AG04450 (cell line): ENCODE measurements around the gene HACD2. TPM values are rescaled to one million over a fixed set of nuclear protein-coding genes. Genes with fewer than 3 reads are reported as not detected.

ENCODE experiments used
- CTCF ChIA-PET: fragments of 300-600, 350-600 bp; formaldehyde crosslinking; extraction: SDS; loops from one replicate; lab custom pipeline; 2022; ENCODE audit warnings: antibody characterized with exemption, inconsistent platforms; lab: Charles Lee
- POLR2A ChIA-PET: fragments of 350-600 bp; formaldehyde crosslinking; extraction: SDS; loops from one replicate; lab custom pipeline; 2021; ENCODE audit warnings: antibody characterized with exemption, inconsistent platforms; lab: Yijun Ruan, JAX
- DNase-seq: peaks from one replicate; pipeline ENCODE4 v3.0.0-alpha.2; 2011; ENCODE audit warnings: low read depth, low spot score
- H3K27ac ChIP-seq: one replicate; pipeline ENCODE4 v1.5.1; 2012; ENCODE audit warnings: low read depth, low read length, control low read depth
- H3K27me3 ChIP-seq: one replicate; pipeline ENCODE4 v1.6.0; 2012; ENCODE audit warnings: low read length; ENCODE audit not compliant: control insufficient read depth, insufficient read depth
- H3K4me3 ChIP-seq: 2 replicates; pipeline ENCODE4 v1.5.1; 2011; ENCODE audit warnings: mild to moderate bottlenecking, low read depth, low read length, control low read depth
- H3K9me3 ChIP-seq: 2 replicates; pipeline ENCODE4 v1.5.1; 2012; ENCODE audit warnings: low read length; ENCODE audit not compliant: control insufficient read depth, insufficient read depth
- CTCF ChIP-seq: IDR thresholded peaks from 2 replicates; pipeline ENCODE4 v1.5.1; 2011; ENCODE audit warnings: low read depth, low read length, control low read depth, inconsistent platforms
- polyA plus RNA-seq: library from polyadenylated mRNA; depleted of rRNA; stranded (reverse); fragments of >200 nt; gene quantifications from 2 replicates; pipeline ENCODE4 v1.2.3, GENCODE V29; 2011

The HACD2 gene
- polyA plus RNA-seq, 1 experiment: 43.5 TPM

GRCh38 chr3:123525433-123525832, 59.4 kb downstream of the HACD2 start:
- POLR2A ChIA-PET: no interaction called here

GRCh38 chr3:123524981-123525380, 59.9 kb downstream of the HACD2 start:
- POLR2A ChIA-PET: no interaction called here
- no peaks in the 10 kb centered on the region for H3K27me3 ChIP-seq
- CTCF ChIA-PET: no interaction called here
- no peak overlapping the region for H3K4me3 ChIP-seq
- no peak for TF ChIP-seq CTCF
- no peak overlapping the region for H3K27ac ChIP-seq
- DNase-seq: no peak
- no peaks in the 10 kb centered on the region for H3K9me3 ChIP-seq

More at GRCh38 chr3:123525433-123525832, 59.4 kb downstream of the HACD2 start:
- Histone ChIP-seq H3K4me3 (no peak overlapping the region), H3K9me3 (no peaks in the 10 kb centered on the region), H3K27me3 (no peaks in the 10 kb centered on the region), H3K27ac (no peak overlapping the region)
- no peak for DNase-seq
- CTCF ChIA-PET: no interaction called here
- TF ChIP-seq CTCF: no peak

GRCh38 chr3:123523023-123523412, 61.8 kb downstream of the HACD2 start:
- POLR2A ChIA-PET: no interaction called here
- Histone ChIP-seq H3K27ac (no peak overlapping the region), H3K4me3 (no peak overlapping the region), H3K9me3 (no peaks in the 10 kb centered on the region), H3K27me3 (no peaks in the 10 kb centered on the region)
- no peak for TF ChIP-seq CTCF
- CTCF ChIA-PET: interaction anchor here (2.0 kb wide), 1 partner anchor 36 kb away, joined by 6 read pairs; no protein-coding TSS in a partner anchor
- no peak for DNase-seq

DNA sequence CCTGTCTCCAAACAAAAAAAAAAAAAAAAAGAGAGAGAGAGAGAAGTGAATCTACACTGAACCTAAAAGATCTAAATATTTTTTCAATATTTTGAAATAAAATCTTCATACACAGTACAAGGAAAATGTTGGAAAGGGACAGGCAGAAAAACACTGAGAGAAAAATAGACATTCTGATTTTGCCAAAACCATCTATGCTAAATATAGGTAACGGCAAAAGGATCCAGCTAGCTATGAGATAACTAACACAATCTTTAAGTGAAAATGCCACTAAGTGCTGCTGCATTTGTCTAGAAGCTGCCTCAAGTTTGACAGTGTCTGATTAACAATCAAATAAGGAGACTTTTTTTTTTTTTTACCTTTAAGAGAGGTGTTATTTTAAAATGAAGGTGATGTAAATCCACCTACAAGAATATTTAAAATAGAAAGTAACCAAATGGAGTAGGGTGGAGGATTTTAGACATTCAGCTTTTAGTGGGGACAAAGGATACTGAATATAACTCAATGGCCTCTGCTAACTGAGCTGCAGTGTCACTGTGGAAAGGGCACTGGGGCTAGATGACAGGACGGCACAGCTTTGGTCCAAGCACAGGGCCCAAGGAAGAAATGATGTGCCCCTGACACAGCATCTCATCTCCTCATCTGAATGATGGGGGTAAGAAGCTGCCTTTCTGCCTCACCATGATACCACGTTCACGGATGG, 62.4 kb downstream of the HACD2 start:
- CTCF ChIA-PET: interaction anchor here (0.9 to 2.0 kb wide), 2 partner anchors 31 to 36 kb away, joined by 5 to 6 read pairs; no protein-coding TSS in a partner anchor
- Histone ChIP-seq H3K27ac (no peak overlapping the region), H3K4me3 (no peak overlapping the region), H3K27me3 (no peaks in the 10 kb centered on the region), H3K9me3 (no peaks in the 10 kb centered on the region)
- TF ChIP-seq CTCF: no peak
- DNase-seq: no peak
- POLR2A ChIA-PET: no interaction called here

GRCh38 chr3:123521179-123521969, 63.5 kb downstream of the HACD2 start:
- POLR2A ChIA-PET: no interaction called here
- TF ChIP-seq CTCF: no peak
- CTCF ChIA-PET: interaction anchor here (0.9 kb wide), 1 partner anchor 32 kb away, joined by 5 read pairs; no protein-coding TSS in a partner anchor
- no peaks in the 10 kb centered on the region for H3K9me3 ChIP-seq
- H3K4me3 ChIP-seq: no peak overlapping the region
- H3K27me3 ChIP-seq: no peaks in the 10 kb centered on the region
- H3K27ac ChIP-seq: no peak overlapping the region
- DNase-seq: no peak
